ENCODE measurements around the gene ASAP2. TPM values are rescaled to one million over a fixed set of nuclear protein-coding genes. Genes with fewer than 3 reads are reported as not detected.

The ASAP2 gene
- polyA plus RNA-seq, 1 donor from 2014 or later: 41.0 TPM

DNA sequence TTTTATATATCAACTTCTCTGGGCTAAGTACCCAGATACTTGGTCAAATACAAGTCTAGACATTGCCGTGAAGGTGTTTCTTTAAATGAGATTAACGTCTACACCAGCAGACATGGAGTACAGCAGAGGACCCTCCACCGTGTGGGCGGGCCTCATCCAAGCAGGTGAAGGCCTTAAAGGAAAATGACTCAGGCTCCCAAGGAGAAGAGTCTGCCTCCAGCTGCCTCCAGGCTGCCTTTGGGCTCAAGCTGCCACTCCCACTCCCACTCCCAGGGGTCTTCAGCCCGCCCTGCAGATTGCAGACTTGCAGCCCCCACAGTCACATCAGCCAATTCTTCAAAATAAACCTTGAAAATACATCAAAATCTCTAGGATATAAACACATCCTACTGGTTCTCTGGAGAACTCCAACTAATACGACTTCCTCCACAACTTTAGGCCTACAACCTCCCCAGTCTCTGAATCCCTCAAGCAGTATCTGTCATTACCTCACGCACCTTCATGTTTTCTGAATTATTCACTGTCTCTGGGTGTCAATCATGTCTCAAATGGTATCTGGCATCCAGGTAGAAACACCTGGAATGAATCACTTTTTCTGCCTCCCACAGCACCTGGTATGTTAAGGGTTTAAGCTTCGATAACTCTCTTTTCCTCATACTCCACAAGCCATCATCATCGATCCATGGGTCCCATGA lies 209.8 kb downstream of the ASAP2 start:
- TF ChIP-seq MXI1 (conservative IDR thresholded peaks at IDR 0.05; ENCODE audit: poor library complexity, severe bottlenecking): no peak
- no peak for TF ChIP-seq EP300 (conservative IDR thresholded peaks at IDR 0.05; ENCODE audit: poor library complexity, severe bottlenecking)
- TF ChIP-seq POLR2AphosphoS5 (IDR thresholded peaks at IDR 0.05): no peak
- no peak for TF ChIP-seq EZH2 (IDR thresholded peaks at IDR 0.05; ENCODE audit: borderline replicate concordance, insufficient read depth, low read length, poor library complexity, severe bottlenecking)
- TF ChIP-seq, protein P1, sequence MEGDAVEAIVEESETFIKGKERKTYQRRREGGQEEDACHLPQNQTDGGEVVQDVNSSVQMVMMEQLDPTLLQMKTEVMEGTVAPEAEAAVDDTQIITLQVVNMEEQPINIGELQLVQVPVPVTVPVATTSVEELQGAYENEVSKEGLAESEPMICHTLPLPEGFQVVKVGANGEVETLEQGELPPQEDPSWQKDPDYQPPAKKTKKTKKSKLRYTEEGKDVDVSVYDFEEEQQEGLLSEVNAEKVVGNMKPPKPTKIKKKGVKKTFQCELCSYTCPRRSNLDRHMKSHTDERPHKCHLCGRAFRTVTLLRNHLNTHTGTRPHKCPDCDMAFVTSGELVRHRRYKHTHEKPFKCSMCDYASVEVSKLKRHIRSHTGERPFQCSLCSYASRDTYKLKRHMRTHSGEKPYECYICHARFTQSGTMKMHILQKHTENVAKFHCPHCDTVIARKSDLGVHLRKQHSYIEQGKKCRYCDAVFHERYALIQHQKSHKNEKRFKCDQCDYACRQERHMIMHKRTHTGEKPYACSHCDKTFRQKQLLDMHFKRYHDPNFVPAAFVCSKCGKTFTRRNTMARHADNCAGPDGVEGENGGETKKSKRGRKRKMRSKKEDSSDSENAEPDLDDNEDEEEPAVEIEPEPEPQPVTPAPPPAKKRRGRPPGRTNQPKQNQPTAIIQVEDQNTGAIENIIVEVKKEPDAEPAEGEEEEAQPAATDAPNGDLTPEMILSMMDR (IDR thresholded peaks at IDR 0.05; ENCODE audit: poor library complexity, severe bottlenecking): no peak
- TF ChIP-seq, protein P2, sequence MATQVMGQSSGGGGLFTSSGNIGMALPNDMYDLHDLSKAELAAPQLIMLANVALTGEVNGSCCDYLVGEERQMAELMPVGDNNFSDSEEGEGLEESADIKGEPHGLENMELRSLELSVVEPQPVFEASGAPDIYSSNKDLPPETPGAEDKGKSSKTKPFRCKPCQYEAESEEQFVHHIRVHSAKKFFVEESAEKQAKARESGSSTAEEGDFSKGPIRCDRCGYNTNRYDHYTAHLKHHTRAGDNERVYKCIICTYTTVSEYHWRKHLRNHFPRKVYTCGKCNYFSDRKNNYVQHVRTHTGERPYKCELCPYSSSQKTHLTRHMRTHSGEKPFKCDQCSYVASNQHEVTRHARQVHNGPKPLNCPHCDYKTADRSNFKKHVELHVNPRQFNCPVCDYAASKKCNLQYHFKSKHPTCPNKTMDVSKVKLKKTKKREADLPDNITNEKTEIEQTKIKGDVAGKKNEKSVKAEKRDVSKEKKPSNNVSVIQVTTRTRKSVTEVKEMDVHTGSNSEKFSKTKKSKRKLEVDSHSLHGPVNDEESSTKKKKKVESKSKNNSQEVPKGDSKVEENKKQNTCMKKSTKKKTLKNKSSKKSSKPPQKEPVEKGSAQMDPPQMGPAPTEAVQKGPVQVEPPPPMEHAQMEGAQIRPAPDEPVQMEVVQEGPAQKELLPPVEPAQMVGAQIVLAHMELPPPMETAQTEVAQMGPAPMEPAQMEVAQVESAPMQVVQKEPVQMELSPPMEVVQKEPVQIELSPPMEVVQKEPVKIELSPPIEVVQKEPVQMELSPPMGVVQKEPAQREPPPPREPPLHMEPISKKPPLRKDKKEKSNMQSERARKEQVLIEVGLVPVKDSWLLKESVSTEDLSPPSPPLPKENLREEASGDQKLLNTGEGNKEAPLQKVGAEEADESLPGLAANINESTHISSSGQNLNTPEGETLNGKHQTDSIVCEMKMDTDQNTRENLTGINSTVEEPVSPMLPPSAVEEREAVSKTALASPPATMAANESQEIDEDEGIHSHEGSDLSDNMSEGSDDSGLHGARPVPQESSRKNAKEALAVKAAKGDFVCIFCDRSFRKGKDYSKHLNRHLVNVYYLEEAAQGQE (IDR thresholded peaks at IDR 0.05; ENCODE audit: borderline replicate concordance): no peak
- no peak for TF ChIP-seq TAF1 (IDR thresholded peaks at IDR 0.05; ENCODE audit: low read depth)
- TF ChIP-seq RAD21 (conservative IDR thresholded peaks at IDR 0.05): no peak
- TF ChIP-seq SMC3 (conservative IDR thresholded peaks at IDR 0.05; ENCODE audit: poor library complexity): no peak
- Histone ChIP-seq H3K9me2 (ENCODE audit: insufficient read depth, low read length) (no peaks in the 10 kb centered on the region), H3K36me3 (ENCODE audit: insufficient read depth, low read length) (no peaks in the 10 kb centered on the region), H3K9ac (ENCODE audit: low read length) (no peak overlapping the region), H3K9me3 (ENCODE audit: low read length) (no peaks in the 10 kb centered on the region), H3K27ac (ENCODE audit: low read length) (no peak overlapping the region), H3F3A (ENCODE audit: insufficient read depth, low read length, poor library complexity, severe bottlenecking) (no peaks in the 10 kb centered on the region), H3K79me2 (replicated peaks; ENCODE audit: insufficient read depth, low read length) (peaks cover 17% of the 10 kb centered on the region), H3K4me2 (ENCODE audit: low read length) (no peak overlapping the region), H3K27me3 (ENCODE audit: insufficient read depth, low read depth, low read length) (no peaks in the 10 kb centered on the region), H4K20me1 (ENCODE audit: insufficient read depth) (no peaks in the 10 kb centered on the region), H3K4me3 (ENCODE audit: low read length) (no peak overlapping the region), H2AFZ (ENCODE audit: low read depth, low read length) (no peak overlapping the region)

DNA sequence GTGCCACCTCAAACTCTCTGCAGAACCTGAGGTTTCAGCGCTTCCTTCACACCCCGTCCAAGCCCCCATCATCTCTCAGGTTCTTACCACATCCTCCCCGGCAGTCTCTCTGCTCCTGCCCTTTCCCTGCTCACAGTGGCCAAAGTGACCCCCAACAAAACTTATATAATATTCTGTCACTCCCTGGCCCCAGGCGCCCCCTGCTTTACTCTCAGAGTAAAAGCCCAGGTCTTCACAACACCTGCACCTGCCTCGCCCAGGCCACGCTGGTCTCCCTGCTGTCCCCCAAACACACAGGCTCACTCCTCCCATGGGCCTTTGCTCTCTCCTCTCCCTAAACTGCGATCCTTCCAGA lies 210.3 kb downstream of the ASAP2 start:
- no peak overlapping the region for H3K27ac ChIP-seq (ENCODE audit: low read length)
- H3K4me2 ChIP-seq (ENCODE audit: low read length): no peak overlapping the region
- no peaks in the 10 kb centered on the region for H3K36me3 ChIP-seq (ENCODE audit: insufficient read depth, low read length)
- H3K27me3 ChIP-seq (ENCODE audit: insufficient read depth, low read depth, low read length): no peaks in the 10 kb centered on the region
- H3K79me2 ChIP-seq (replicated peaks; ENCODE audit: insufficient read depth, low read length): peaks cover 21% of the 10 kb centered on the region
- no peaks in the 10 kb centered on the region for H3K9me3 ChIP-seq (ENCODE audit: low read length)
- H3F3A ChIP-seq (ENCODE audit: insufficient read depth, low read length, poor library complexity, severe bottlenecking): no peaks in the 10 kb centered on the region
- no peak overlapping the region for H2AFZ ChIP-seq (ENCODE audit: low read depth, low read length)
- H3K9ac ChIP-seq (ENCODE audit: low read length): no peak overlapping the region
- no peaks in the 10 kb centered on the region for H4K20me1 ChIP-seq (ENCODE audit: insufficient read depth)
- no peak overlapping the region for H3K4me3 ChIP-seq (ENCODE audit: low read length)
- no peaks in the 10 kb centered on the region for H3K9me2 ChIP-seq (ENCODE audit: insufficient read depth, low read length)
- TF ChIP-seq EZH2 (IDR thresholded peaks at IDR 0.05; ENCODE audit: borderline replicate concordance, insufficient read depth, low read length, poor library complexity, severe bottlenecking) (no peak), RAD21 (conservative IDR thresholded peaks at IDR 0.05) (no peak), SMC3 (conservative IDR thresholded peaks at IDR 0.05; ENCODE audit: poor library complexity) (no peak), MXI1 (conservative IDR thresholded peaks at IDR 0.05; ENCODE audit: poor library complexity, severe bottlenecking) (no peak), TAF1 (IDR thresholded peaks at IDR 0.05; ENCODE audit: low read depth) (no peak), EP300 (conservative IDR thresholded peaks at IDR 0.05; ENCODE audit: poor library complexity, severe bottlenecking) (no peak), POLR2AphosphoS5 (IDR thresholded peaks at IDR 0.05) (no peak)
- TF ChIP-seq, protein P1 (IDR thresholded peaks at IDR 0.05; ENCODE audit: poor library complexity, severe bottlenecking): no peak
